Fibroblast of lung (primary cell): ENCODE measurements around the gene RNF180. TPM values are rescaled to one million over a fixed set of nuclear protein-coding genes. Genes with fewer than 3 reads are reported as not detected.

Experiments used
- DNase-seq, 2 donors: peaks; one replicate each; pipeline versions ENCODE4 v3.0.0 to v3.0.0-alpha.2; 2010; ENCODE audit warnings: low read depth in 2 of 2
- H2AFZ ChIP-seq: 2 replicates; pipeline ENCODE4 v1.5.1; 2012; ENCODE audit warnings: low read length, control low read depth, inconsistent platforms
- H3K27ac ChIP-seq: 2 replicates; pipeline ENCODE4 v1.5.1; 2011; ENCODE audit warnings: low read length, control low read depth; ENCODE audit not compliant: insufficient read depth
- H3K27me3 ChIP-seq: 2 replicates; pipeline ENCODE4 v1.5.1; 2011; ENCODE audit warnings: mild to moderate bottlenecking, low read length; ENCODE audit not compliant: control insufficient read depth, insufficient read depth
- H3K36me3 ChIP-seq: 2 replicates; pipeline ENCODE4 v1.5.1; 2011; ENCODE audit warnings: low read length; ENCODE audit not compliant: control insufficient read depth, insufficient read depth
- H3K4me1 ChIP-seq: 2 replicates; pipeline ENCODE4 v1.5.1; 2011; ENCODE audit warnings: low read length; ENCODE audit not compliant: control insufficient read depth, insufficient read depth; ENCODE audit errors: extremely low read depth
- H3K4me2 ChIP-seq: 2 replicates; pipeline ENCODE4 v1.5.1; 2011; ENCODE audit warnings: low read length, control low read depth; ENCODE audit not compliant: insufficient read depth; ENCODE audit errors: extremely low read depth
- H3K4me3 ChIP-seq, 4 experiments: fragments of 200-600 bp in 1 of 4; sonication (generic) in 1 of 4; replicated peaks in 1 of 4; 2 replicates each; pipeline ENCODE4 v1.5.1; 2011 to 2016; ENCODE audit warnings: low read length in 4 of 4, low read depth in 3 of 4, mild to moderate bottlenecking in 3 of 4, control low read depth in 2 of 4, inconsistent platforms in 1 of 4, mixed read lengths in 1 of 4; ENCODE audit not compliant: insufficient read depth in 1 of 4; ENCODE audit errors: control extremely low read depth in 1 of 4
- H3K79me2 ChIP-seq: 2 replicates; pipeline ENCODE4 v1.5.1; 2012; ENCODE audit warnings: mild to moderate bottlenecking, low read length, inconsistent platforms; ENCODE audit not compliant: control insufficient read depth, insufficient read depth
- H3K9ac ChIP-seq: 2 replicates; pipeline ENCODE4 v1.5.1; 2011; ENCODE audit warnings: mild to moderate bottlenecking, low read length, control low read depth; ENCODE audit not compliant: insufficient read depth
- H3K9me3 ChIP-seq: 2 replicates; pipeline ENCODE4 v1.5.1; 2012; ENCODE audit warnings: low read depth, low read length; ENCODE audit not compliant: control insufficient read depth, insufficient read depth
- H4K20me1 ChIP-seq: 2 replicates; pipeline ENCODE4 v1.5.1; 2011; ENCODE audit warnings: low read length; ENCODE audit not compliant: control insufficient read depth, insufficient read depth; ENCODE audit errors: extremely low read depth
- EZH2 ChIP-seq: IDR thresholded peaks from 2 replicates; pipeline ENCODE4 v1.5.1; 2012; ENCODE audit warnings: low read length, control low read depth, mild to moderate bottlenecking; ENCODE audit errors: missing control alignments
- polyA plus RNA-seq, 2 donors: library from polyadenylated mRNA; depleted of rRNA in 1 of 2; stranded (reverse) in 1 of 2; unstranded in 1 of 2; fragments of >200 nt; gene quantifications; 2 replicates each; pipeline ENCODE4 v1.2.1, GENCODE V29; 2011 to 2012; ENCODE audit warnings: missing spikeins in 1 of 2
- total RNA-seq: library from RNA; depleted of rRNA; stranded (reverse); fragments of >200 nt; gene quantifications from 2 replicates; pipeline ENCODE4 v1.2.1, GENCODE V29; 2014
- TF ChIP-seq, protein P1 (sequence below), 2 donors: IDR thresholded peaks in 1 of 2; conservative IDR thresholded peaks in 1 of 2; 1 replicate in 1 of 2; 2 replicates in 1 of 2; pipeline ENCODE4 v1.5.1; 2011 to 2012; ENCODE audit warnings: low read length in 2 of 2, control low read depth in 1 of 2, inconsistent platforms in 1 of 2, low read depth in 1 of 2, mild to moderate bottlenecking in 1 of 2

RNF180 gene
- total and polyA plus RNA-seq, 2 donors (not counting 1 experiment from before 2014, with no cell fraction given), result 2.3 to 2.6 TPM

DNA sequence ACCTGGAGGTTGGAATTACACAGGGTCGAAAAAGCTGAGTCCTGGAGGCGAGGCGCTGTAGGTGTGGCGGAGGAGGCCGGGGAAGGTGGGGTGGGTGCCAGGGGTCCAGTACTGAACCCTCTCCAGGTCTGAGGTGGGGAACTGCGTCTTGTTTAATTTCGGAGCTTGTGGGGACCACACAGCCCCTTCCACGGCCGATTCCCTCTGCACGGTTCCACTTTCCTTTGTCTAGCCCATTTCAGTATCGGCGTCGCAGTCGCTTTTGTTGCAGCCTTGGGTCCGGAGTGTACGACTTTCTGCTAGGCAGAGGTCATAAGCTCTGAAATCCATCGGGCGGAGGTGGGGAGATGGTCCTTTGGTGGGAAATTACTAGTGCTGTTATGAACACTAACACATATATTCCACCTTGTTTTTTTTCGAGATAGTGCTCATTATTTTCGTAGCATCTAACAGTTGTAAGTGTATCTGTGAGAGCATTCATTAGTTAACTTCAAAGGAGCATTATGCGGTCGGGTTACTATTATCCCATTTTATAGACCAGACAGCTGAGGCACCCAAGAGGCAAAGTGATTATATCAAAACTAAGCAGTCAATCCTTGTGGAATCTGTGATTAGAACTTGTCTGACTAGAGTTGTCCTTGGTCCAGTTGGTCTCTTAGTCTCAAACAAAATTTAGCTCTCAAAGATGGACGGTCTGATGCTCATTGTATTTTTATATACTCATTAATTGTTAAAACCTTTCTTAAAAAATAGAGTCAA, 737 bp downstream of the RNF180 start:
- Histone ChIP-seq H3K9me3 (no peaks in the 10 kb centered on the region), H4K20me1 (no peaks in the 10 kb centered on the region), H3K36me3 (no peaks in the 10 kb centered on the region), H3K27me3 (no peaks in the 10 kb centered on the region), H3K27ac (no peak overlapping the region), H3K4me3 (peak overlapping the region; percentile 62 to 80 (median 64)), H3K79me2 (no peaks in the 10 kb centered on the region), H3K9ac (peak overlapping the region; percentile 61), H2AFZ (peak overlapping the region; percentile 87), H3K4me1 (peaks cover 5% of the 10 kb centered on the region), H3K4me2 (peak overlapping the region; percentile 94)
- peak in 1 of 2 donors; percentile 14 for DNase-seq
- TF ChIP-seq EZH2, result no peak
- TF ChIP-seq, protein P1, sequence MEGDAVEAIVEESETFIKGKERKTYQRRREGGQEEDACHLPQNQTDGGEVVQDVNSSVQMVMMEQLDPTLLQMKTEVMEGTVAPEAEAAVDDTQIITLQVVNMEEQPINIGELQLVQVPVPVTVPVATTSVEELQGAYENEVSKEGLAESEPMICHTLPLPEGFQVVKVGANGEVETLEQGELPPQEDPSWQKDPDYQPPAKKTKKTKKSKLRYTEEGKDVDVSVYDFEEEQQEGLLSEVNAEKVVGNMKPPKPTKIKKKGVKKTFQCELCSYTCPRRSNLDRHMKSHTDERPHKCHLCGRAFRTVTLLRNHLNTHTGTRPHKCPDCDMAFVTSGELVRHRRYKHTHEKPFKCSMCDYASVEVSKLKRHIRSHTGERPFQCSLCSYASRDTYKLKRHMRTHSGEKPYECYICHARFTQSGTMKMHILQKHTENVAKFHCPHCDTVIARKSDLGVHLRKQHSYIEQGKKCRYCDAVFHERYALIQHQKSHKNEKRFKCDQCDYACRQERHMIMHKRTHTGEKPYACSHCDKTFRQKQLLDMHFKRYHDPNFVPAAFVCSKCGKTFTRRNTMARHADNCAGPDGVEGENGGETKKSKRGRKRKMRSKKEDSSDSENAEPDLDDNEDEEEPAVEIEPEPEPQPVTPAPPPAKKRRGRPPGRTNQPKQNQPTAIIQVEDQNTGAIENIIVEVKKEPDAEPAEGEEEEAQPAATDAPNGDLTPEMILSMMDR (conservative IDR thresholded peaks at IDR 0.05 in 1 of 2, IDR thresholded peaks at IDR 0.05 in 1 of 2; ENCODE audit: low read depth in 1 of 2, low read length in 2 of 2), result no peak

DNA sequence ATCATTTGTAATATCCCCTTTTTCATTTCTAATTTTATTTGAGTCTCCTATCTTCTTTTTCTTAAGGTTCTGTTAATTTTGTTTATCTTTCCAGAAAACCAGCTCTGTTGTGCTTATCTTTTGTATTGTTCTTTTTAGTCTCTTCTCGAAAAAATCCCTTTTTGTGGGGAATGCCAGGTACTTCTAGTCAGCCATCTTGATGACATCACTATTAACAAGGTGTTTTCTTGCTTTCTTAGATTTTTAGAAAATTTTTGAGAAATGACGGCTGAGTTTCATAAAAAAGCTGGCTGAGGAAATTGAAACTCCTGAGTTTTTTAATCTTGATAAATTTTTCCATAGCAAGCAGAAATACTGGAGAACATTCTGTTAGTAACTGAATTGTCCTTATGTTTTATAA, 10.7 kb downstream of the RNF180 start:
- H3K4me1 ChIP-seq, result no peaks in the 10 kb centered on the region
- H3K9me3 ChIP-seq, result no peaks in the 10 kb centered on the region
- no peak overlapping the region for H3K27ac ChIP-seq
- no peaks in the 10 kb centered on the region for H3K79me2 ChIP-seq
- no peaks in the 10 kb centered on the region for H3K27me3 ChIP-seq
- H2AFZ ChIP-seq, result no peak overlapping the region
- H3K4me2 ChIP-seq, result no peak overlapping the region
- no peak for DNase-seq
- TF ChIP-seq, protein P1 (conservative IDR thresholded peaks at IDR 0.05 in 1 of 2, IDR thresholded peaks at IDR 0.05 in 1 of 2; ENCODE audit: low read depth in 1 of 2, low read length in 2 of 2), result no peak
- no peak for TF ChIP-seq EZH2
- no peaks in the 10 kb centered on the region for H3K36me3 ChIP-seq
- no peaks in the 10 kb centered on the region for H4K20me1 ChIP-seq
- H3K9ac ChIP-seq, result no peak overlapping the region
- H3K4me3 ChIP-seq, result no peak overlapping the region

DNA sequence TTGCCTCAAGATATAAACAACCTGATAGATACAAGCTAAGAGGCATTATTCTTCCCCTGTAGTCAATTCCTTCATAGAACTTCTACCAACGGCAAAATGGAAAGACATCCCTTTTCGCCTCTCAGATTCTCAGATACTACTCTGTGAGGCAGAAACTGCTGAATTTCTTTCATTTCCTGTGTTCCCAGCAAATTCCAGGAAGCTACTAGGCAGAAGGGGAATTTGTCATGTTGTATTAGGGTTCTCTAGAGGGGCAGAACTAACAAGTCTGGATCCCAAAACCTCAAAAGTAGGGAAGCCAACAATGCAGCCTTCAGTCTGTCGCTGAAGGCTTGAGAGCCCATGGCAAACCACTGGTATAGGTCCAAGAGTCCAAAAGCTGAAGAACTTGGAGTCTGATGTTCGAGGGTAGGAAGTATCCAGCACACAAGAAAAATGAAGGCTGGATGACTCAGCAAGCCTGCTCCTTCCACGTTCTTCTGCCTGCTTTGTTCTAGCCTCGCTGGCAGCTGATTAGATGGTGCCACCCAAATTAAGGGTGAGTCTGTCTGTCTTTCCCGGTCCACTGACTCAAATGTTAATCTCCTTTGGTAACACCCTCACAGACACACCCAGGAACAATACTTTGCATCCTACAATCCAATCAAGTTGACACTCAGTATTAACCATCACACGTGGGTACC, 15.2 kb downstream of the RNF180 start:
- peak in 1 of 2 donors; percentile 29 for DNase-seq
- peak overlapping the region; percentile 57 for H2AFZ ChIP-seq
- no peaks in the 10 kb centered on the region for H3K4me1 ChIP-seq
- H4K20me1 ChIP-seq, result no peaks in the 10 kb centered on the region
- TF ChIP-seq, protein P1 (conservative IDR thresholded peaks at IDR 0.05 in 1 of 2, IDR thresholded peaks at IDR 0.05 in 1 of 2; ENCODE audit: low read depth in 1 of 2, low read length in 2 of 2), result no peak
- TF ChIP-seq EZH2, result no peak
- no peak overlapping the region for H3K4me3 ChIP-seq
- no peaks in the 10 kb centered on the region for H3K27me3 ChIP-seq
- no peak overlapping the region for H3K9ac ChIP-seq
- no peak overlapping the region for H3K27ac ChIP-seq
- H3K79me2 ChIP-seq, result no peaks in the 10 kb centered on the region
- H3K9me3 ChIP-seq, result no peaks in the 10 kb centered on the region
- no peaks in the 10 kb centered on the region for H3K36me3 ChIP-seq
- H3K4me2 ChIP-seq, result no peak overlapping the region
